HepG2 (cell line): ENCODE data around the gene TUBB. TPM values are rescaled to one million over a fixed set of nuclear protein-coding genes. Genes with fewer than 3 reads are reported as not detected.

Experiments used
- ARNTL ChIP-seq: sonication (generic); formaldehyde crosslinking; IDR thresholded peaks from 2 replicates; pipeline ENCODE4 v1.4.0; 2020; ENCODE audit warnings: mild to moderate bottlenecking, missing genetic modification reagents
- HNRNPLL ChIP-seq: fragments of 200-400 bp; formaldehyde crosslinking; IDR thresholded peaks from 2 replicates; pipeline ENCODE4 v1.6.1; 2017; ENCODE audit warnings: mild to moderate bottlenecking, low read depth, low read length; ENCODE audit not compliant: poor library complexity, severe bottlenecking
- HOXA5 ChIP-seq: sonication (generic); formaldehyde crosslinking; IDR thresholded peaks from 2 replicates; pipeline ENCODE4 v1.4.0; 2020; ENCODE audit warnings: missing genetic modification reagents
- IRF9 ChIP-seq: sonication (generic); formaldehyde crosslinking; IDR thresholded peaks from 2 replicates; pipeline ENCODE4 v1.8.0; 2022; ENCODE audit warnings: missing genetic modification reagents, mild to moderate bottlenecking, borderline replicate concordance
- JUNB ChIP-seq: sonication (generic); formaldehyde crosslinking; IDR thresholded peaks from 2 replicates; pipeline ENCODE4 v1.8.0; 2022; ENCODE audit warnings: missing genetic modification reagents, mild to moderate bottlenecking, borderline replicate concordance
- MIER3 ChIP-seq: IDR thresholded peaks from 2 replicates; pipeline ENCODE4 v1.6.1; 2016; ENCODE audit warnings: missing compliant biosample characterization, borderline replicate concordance
- PHF21A ChIP-seq: sonication (generic); formaldehyde crosslinking; IDR thresholded peaks from 2 replicates; pipeline ENCODE4 v1.5.0; 2020; ENCODE audit warnings: mild to moderate bottlenecking, missing genetic modification reagents
- PPARG ChIP-seq: conservative IDR thresholded peaks from 2 replicates; pipeline ENCODE4 v1.6.1; 2016; ENCODE audit warnings: missing biosample characterization, missing genetic modification reagents
- SETDB1 ChIP-seq: sonication (generic); formaldehyde crosslinking; IDR thresholded peaks from 2 replicates; pipeline ENCODE4 v1.5.1; 2020; ENCODE audit warnings: missing genetic modification reagents, mild to moderate bottlenecking, borderline replicate concordance
- SMAD1 ChIP-seq: sonication (generic); formaldehyde crosslinking; IDR thresholded peaks from 2 replicates; pipeline ENCODE4 v1.4.0; 2020; ENCODE audit warnings: missing genetic modification reagents, low read depth, mild to moderate bottlenecking, borderline replicate concordance
- SNRNP70 ChIP-seq: fragments of 200-400 bp; formaldehyde crosslinking; IDR thresholded peaks from 2 replicates; pipeline ENCODE4 v1.6.1; 2017; ENCODE audit warnings: mild to moderate bottlenecking, low read depth, low read length, moderate library complexity
- SOX6 ChIP-seq, 2 experiments: fragments of 450-650 bp in 1 of 2; sonication (generic) in 1 of 2; formaldehyde crosslinking in 1 of 2; IDR thresholded peaks; 2 replicates each; pipeline versions ENCODE4 v1.4.0 to v1.6.1; 2017 to 2020; ENCODE audit warnings: antibody characterized with exemption in 1 of 2, mild to moderate bottlenecking in 1 of 2, missing genetic modification reagents in 1 of 2
- U2AF1 ChIP-seq: fragments of 200-400 bp; formaldehyde crosslinking; optimal IDR thresholded peaks from 2 replicates; pipeline ENCODE3; 2017; ENCODE audit warnings: mild to moderate bottlenecking, low read depth, low read length
- ZBTB20 ChIP-seq: sonication (generic); formaldehyde crosslinking; IDR thresholded peaks from 2 replicates; pipeline ENCODE4 v1.8.1; 2023; ENCODE audit warnings: missing genetic modification reagents, low read depth, mild to moderate bottlenecking, borderline replicate concordance
- ZIK1 ChIP-seq: sonication (generic); formaldehyde crosslinking; IDR thresholded peaks from 2 replicates; pipeline ENCODE4 v1.5.0; 2020; ENCODE audit warnings: mild to moderate bottlenecking, low read depth, missing genetic modification reagents, borderline replicate concordance
- ZNF124 ChIP-seq: sonication (generic); formaldehyde crosslinking; IDR thresholded peaks from 2 replicates; pipeline ENCODE4 v1.4.0; 2020; ENCODE audit warnings: missing genetic modification reagents
- ZNF292 ChIP-seq: sonication (generic); formaldehyde crosslinking; IDR thresholded peaks from 2 replicates; pipeline ENCODE4 v1.8.1; 2022; ENCODE audit warnings: mild to moderate bottlenecking, low read depth, missing genetic modification reagents, borderline replicate concordance
- ZNF558 ChIP-seq: sonication (generic); formaldehyde crosslinking; IDR thresholded peaks from 2 replicates; pipeline ENCODE4 v1.9.0; 2022; ENCODE audit warnings: mild to moderate bottlenecking, missing genetic modification reagents, borderline replicate concordance
- ZNF570 ChIP-seq: sonication (generic); formaldehyde crosslinking; IDR thresholded peaks from 2 replicates; pipeline ENCODE4 v1.4.0; 2020; ENCODE audit warnings: mild to moderate bottlenecking, missing genetic modification reagents, borderline replicate concordance
- ZNF572 ChIP-seq: sonication (generic); formaldehyde crosslinking; IDR thresholded peaks from 2 replicates; pipeline ENCODE4 v1.5.1; 2020; ENCODE audit warnings: mild to moderate bottlenecking, missing genetic modification reagents
- ZNF652 ChIP-seq: IDR thresholded peaks from 2 replicates; pipeline ENCODE4 v1.6.1; 2016; ENCODE audit warnings: low read depth, borderline replicate concordance
- ZNF713 ChIP-seq: sonication (generic); formaldehyde crosslinking; IDR thresholded peaks from 2 replicates; pipeline ENCODE4 v1.4.0; 2020; ENCODE audit warnings: mild to moderate bottlenecking, missing genetic modification reagents
- ZNF83 ChIP-seq: sonication (generic); formaldehyde crosslinking; IDR thresholded peaks from 2 replicates; pipeline ENCODE4 v1.4.0; 2020; ENCODE audit warnings: missing genetic modification reagents, mild to moderate bottlenecking, borderline replicate concordance
- ZNF878 ChIP-seq: sonication (generic); formaldehyde crosslinking; IDR thresholded peaks from 2 replicates; pipeline ENCODE4 v1.8.1; 2023; ENCODE audit warnings: mild to moderate bottlenecking, missing genetic modification reagents, moderate library complexity
- ZSCAN25 ChIP-seq: sonication (generic); formaldehyde crosslinking; IDR thresholded peaks from 2 replicates; pipeline ENCODE4 v1.8.0; 2022; ENCODE audit warnings: mild to moderate bottlenecking, missing genetic modification reagents
- polyA plus RNA-seq, 8 experiments: library from polyadenylated mRNA; depleted of rRNA in 3 of 8; stranded (reverse) in 7 of 8; unstranded in 1 of 8; fragments of >200 nt; fragmentation: Illumina TruSeq in 4 of 8; extraction: Trizol in 4 of 8; gene quantifications; 2 replicates each; pipeline versions ENCODE4 v1.2.1 to v1.2.3, GENCODE V29; 2011 to 2016; ENCODE audit warnings: low read depth in 4 of 8, missing spikeins in 1 of 8, mixed read lengths in 1 of 8; ENCODE audit not compliant: insufficient read depth in 1 of 8
- total RNA-seq, 5 experiments: library from RNA; depleted of rRNA; stranded (reverse); fragments of >200 nt; fragmentation: Illumina TruSeq; extraction: Trizol; gene quantifications; 2 replicates each; pipeline ENCODE4 v1.2.3, GENCODE V29; 2016; ENCODE audit warnings: low read depth in 1 of 5
- TF ChIP-seq, protein P1 (sequence below): sonication (generic); formaldehyde crosslinking; IDR thresholded peaks from 2 replicates; pipeline ENCODE4 v1.5.0; 2020; ENCODE audit warnings: mild to moderate bottlenecking, low read depth, missing genetic modification reagents, borderline replicate concordance
- TF ChIP-seq, protein P2 (sequence below): sonication (generic); formaldehyde crosslinking; IDR thresholded peaks from 2 replicates; pipeline ENCODE4 v1.5.0; 2020; ENCODE audit warnings: missing genetic modification reagents, mild to moderate bottlenecking, borderline replicate concordance

TUBB gene
- total and polyA plus RNA-seq, 2 of the 13 experiments (the other 11 are each of a cell fraction or from before 2014, with no cell fraction given): 911 to 1,163 TPM

DNA sequence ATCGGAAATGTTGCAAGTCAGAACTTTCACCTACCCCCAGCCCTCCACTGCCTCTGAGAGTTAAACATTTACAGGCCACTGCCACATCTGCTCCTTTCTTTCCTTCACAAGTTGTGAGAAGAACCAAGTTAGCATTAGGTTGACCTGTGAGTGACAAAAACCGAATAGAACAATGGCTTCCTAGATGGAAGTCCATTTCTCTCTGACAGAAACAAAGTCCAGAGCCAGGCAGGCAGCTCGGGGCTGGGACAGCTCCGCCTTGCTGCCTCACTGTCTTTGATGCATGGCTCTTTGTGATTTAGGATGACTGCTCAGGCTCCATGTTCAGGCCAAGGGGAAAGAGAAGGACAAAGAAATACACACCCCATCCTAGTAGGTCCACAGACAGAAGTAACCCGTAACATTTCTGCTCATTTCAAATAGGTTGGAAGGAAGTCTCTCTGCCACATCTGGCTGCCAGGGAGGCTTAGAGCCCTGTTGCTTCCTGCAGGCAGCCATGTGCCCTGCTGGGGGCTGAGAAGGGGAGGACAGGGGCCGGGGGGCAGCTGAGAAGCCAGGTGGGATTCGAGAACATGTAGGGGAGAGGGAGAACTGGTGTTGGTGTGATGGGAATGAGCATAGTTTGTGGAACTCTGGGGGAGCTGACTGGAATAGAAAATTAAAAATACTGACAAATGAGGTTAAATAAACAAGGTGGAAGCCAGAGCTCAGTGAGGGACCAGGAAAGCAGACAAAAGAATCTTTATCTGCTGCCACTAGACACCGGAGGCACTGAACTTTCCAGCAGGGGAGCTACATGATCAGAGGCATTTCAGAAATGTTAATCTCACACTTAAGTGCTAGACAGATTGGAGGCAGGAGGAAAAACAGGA is 43.7 kb downstream of the TUBB start (continued):
- TF ChIP-seq SOX6 (IDR thresholded peaks at IDR 0.05) (no peak), SOX6 (CRISPR knock-in tag; IDR thresholded peaks at IDR 0.05) (peak; percentile 99), ARNTL (CRISPR knock-in tag) (peak; percentile 16; the same call in 1 of the 2 replicates), ZNF713 (CRISPR knock-in tag) (no peak), MIER3 (CRISPR knock-in tag) (peak; percentile 81), ZNF570 (no peak; the same call in 1 of the 2 replicates), HNRNPLL (no peak), SMAD1 (CRISPR knock-in tag) (0 out of 2 replicates have a peak, but pooled peaks have one; percentile 66), ZBTB20 (CRISPR knock-in tag) (peak; percentile 22; the same call in 1 of the 2 replicates), ZNF292 (no peak; the same call in 1 of the 2 replicates), HOXA5 (CRISPR knock-in tag) (peak; percentile 74), SNRNP70 (no peak), ZNF572 (CRISPR knock-in tag) (peak; percentile 79), ZNF558 (peak; percentile 76; the same call in 1 of the 2 replicates), ZIK1 (CRISPR knock-in tag) (no peak; the same call in 1 of the 2 replicates), PPARG (peak; percentile 99), ZSCAN25 (CRISPR knock-in tag) (peak; percentile 73; the same call in 1 of the 2 replicates), SETDB1 (no peak), ZNF83 (no peak), ZNF652 (CRISPR knock-in tag) (peak; percentile 66; the same call in 1 of the 2 replicates), PHF21A (CRISPR knock-in tag) (peak; percentile 88), JUNB (CRISPR knock-in tag) (peak; percentile 79; the same call in 1 of the 2 replicates), ZNF124 (no peak; the same call in 1 of the 2 replicates), ZNF878 (CRISPR knock-in tag) (peak; percentile 86), IRF9 (peak; percentile 64; the same call in 1 of the 2 replicates), U2AF1 (no peak)
- TF ChIP-seq, protein P1, sequence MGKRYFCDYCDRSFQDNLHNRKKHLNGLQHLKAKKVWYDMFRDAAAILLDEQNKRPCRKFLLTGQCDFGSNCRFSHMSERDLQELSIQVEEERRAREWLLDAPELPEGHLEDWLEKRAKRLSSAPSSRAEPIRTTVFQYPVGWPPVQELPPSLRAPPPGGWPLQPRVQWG (CRISPR knock-in tag): no peak
- TF ChIP-seq, protein P2, sequence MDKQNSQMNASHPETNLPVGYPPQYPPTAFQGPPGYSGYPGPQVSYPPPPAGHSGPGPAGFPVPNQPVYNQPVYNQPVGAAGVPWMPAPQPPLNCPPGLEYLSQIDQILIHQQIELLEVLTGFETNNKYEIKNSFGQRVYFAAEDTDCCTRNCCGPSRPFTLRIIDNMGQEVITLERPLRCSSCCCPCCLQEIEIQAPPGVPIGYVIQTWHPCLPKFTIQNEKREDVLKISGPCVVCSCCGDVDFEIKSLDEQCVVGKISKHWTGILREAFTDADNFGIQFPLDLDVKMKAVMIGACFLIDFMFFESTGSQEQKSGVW (CRISPR knock-in tag): no peak
